Sigmoid colon (tissue), 4 donors: Measurements from ENCODE around the gene RAB13.

Experiments
- CTCF ChIP-seq, 4 experiments: fragments of 450-650 bp in 3 of 4; fragments of 200-600 bp in 1 of 4; IDR thresholded peaks; one replicate each; pipeline ENCODE4 v1.5.1; 2016 to 2019; ENCODE audit warnings: antibody characterized with exemption in 4 of 4, mild to moderate bottlenecking in 3 of 4, moderate library complexity in 2 of 4
- EP300 ChIP-seq, 4 donors: sonication (generic); formaldehyde crosslinking; IDR thresholded peaks; one replicate each; pipeline ENCODE4 v1.6.1; 2017; ENCODE audit warnings: antibody characterized with exemption in 4 of 4
- POLR2A ChIP-seq, 2 donors: fragments of 450-650 bp; IDR thresholded peaks; one replicate each; pipeline ENCODE4 v1.6.1; 2016; ENCODE audit warnings: antibody characterized with exemption in 2 of 2, mild to moderate bottlenecking in 2 of 2, moderate library complexity in 2 of 2

DNA sequence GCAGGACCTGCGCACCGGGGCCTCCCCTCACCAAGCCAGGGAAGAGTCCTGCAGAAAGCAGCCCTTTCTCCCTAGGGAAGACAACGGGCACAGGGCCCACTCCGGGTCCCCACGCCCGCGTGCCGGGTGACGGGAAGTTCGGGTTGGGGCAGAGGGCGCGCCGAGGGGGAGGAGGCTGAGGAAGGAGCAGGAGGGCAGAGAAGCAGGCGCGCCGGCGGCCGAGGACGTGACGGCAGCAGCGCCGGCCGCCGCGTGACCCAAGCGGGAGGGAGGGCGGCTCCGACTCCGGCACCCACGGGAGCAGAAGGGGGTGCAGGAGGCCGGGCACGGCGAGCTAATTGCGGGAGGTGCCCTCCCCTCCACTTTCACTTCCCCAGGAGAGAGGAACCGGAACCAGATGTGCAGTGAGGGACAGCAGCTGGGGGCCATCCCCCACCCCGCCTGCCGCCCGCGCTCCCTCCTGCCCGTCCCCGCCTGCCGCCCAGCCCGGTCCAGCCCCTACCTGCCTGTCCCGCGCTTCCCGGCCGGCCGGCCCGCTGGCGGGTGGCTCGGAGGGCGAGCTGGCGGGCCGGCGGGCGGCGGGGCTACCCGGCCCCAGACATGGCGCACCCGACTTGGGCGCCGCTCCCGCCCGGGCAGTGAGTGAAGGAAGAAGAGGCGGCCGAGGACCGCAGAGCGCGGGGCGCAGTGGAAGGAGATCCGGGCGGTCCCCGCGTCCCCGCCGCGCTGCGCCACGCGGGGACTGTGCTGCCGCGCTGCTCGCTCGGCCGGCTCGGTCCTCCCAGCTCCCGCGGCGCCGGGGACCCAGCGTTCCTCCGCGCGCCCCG, 40.1 kb downstream of the RAB13 start:
- TF ChIP-seq CTCF (IDR thresholded peaks at IDR 0.05) (no peak), POLR2A (IDR thresholded peaks at IDR 0.05) (peak; percentile 18 to 34), EP300 (IDR thresholded peaks at IDR 0.05) (peak in 3 of 4 donors; percentile 49 to 68 (median 53))
